ENCODE measurements around the gene NOS1AP.

- TF ChIP-seq CTCF (IDR thresholded peaks at IDR 0.05; ENCODE audit: low read depth, low read length, poor library complexity, severe bottlenecking) (no peak), EZH2phosphoT487 (IDR thresholded peaks at IDR 0.05; ENCODE audit: borderline replicate concordance, low read length) (no peak)
Observed at GRCh38 chr1:162353702-162354101, 284.2 kb downstream of the NOS1AP start.

Data from DOHH2 (cell line).